GM21526 (cell line): ENCODE data around the gene RAB43.

Source experiments
- ATAC-seq: cut with Tn5 transposase; IDR thresholded peaks from one replicate; pipeline ENCODE4 v1.9.1; 2021; ENCODE audit warnings: moderate library complexity; ENCODE audit not compliant: unreplicated experiment, low FRiP score

Gene RAB43

DNA sequence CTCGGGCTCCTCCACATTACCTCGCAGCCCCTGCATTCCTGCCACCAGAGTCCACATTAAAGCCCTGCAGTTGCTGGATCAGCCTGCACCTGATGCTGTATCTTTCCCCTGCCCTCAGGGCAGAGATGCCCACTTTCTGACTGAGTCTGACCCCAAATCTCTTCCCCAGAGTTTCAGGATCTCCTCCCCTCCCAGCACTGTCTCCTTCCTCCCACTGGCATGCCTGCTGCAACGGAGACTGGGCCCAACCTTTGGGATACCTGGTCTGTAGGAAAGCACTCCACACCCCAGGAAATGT is 81.6 kb downstream of the RAB43 start:
- ATAC-seq = no peak

DNA sequence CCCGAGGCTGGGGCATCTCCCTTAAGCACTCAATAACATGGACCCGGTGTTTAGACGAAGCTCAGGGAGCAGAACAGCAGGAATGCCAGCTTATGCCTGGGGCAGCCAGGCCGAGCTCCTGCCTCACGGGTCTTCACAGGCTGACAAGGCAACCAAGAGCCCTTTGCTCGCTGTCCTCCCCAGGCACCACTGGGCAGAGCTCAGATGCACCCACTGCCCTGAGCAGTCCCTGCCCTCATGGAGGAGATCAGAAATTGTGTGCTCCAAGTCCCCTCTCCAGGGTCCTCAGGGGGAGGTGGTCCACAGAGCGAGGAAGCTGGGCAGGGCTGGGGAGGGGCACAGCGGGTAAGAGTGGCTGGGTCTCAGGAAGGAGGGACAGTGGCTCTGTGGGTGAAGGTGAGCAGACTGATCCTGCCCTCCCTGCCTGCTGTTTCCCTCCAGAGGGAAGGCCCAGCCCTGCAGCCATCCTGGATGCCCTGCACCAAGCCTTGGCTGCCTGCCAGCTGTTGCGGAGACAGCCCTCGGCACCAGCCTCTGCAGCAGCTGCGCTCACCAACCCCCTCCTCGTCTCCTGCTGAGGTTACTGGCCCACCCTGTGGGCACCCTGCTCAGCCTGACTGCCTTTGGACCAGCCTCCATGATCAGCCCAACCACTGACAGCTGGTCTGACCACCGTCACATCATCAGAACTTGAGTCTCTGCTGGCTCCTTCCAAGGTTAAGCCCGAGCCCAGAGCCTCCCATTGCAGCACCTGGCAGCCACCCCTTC is 82.1 kb downstream of the RAB43 start:
- no peak for ATAC-seq

DNA sequence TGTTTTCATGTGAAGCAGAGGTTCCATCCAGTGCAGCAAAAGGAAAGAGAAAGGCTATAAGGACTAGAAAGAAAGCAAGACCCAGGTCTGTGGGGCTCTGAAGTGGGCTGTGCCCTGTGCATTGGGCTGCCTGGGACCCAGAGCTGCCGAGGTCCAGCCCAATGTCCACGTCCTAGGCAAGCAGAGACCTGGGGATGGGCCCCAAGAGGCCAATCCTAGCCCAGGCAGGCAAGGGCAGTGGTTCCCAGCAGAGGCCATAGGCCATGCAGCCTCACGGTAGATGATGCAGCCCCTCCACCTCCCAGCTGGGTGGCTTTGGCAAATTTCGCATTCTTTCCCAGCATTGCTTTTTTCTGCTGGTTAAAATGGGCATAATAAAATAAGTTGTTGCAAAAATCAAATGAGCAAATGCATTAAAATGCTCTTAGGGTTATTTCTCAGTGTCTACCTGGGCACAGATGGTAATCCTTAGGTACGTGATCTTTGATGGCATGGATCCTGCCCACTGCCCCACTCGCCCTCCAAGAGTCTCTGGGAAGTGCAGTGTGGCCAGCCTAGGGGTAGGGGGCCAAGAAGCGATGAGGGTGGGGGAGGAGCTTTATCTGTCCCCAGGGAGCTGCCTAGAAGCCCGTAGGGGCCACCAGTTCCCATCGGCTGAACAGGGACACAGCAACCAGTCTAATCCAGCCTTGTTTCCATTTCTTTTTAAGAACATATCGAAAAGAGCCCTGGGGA is 83.3 kb downstream of the RAB43 start:
- no peak for ATAC-seq
